Peyer's patch (tissue), 4 donors: Measurements from ENCODE around the gene TTC34. TPM values are rescaled to one million over a fixed set of nuclear protein-coding genes. Genes with fewer than 3 reads are reported as not detected.

Experiments used
- DNase-seq, 3 donors: peaks; one replicate each; pipeline ENCODE4 v3.0.0-alpha.2; 2017 to 2019
- H3K27ac ChIP-seq, 4 donors: fragments of 200-600 bp; sonication (generic); one replicate each; pipeline ENCODE4 v1.5.1; 2016 to 2019
- H3K27me3 ChIP-seq, 2 donors: fragments of 200-600 bp; sonication (generic); one replicate each; pipeline ENCODE4 v1.5.1; 2019
- H3K36me3 ChIP-seq, 3 donors: fragments of 200-600 bp; sonication (generic); one replicate each; pipeline ENCODE4 v1.5.1; 2016 to 2019
- H3K4me1 ChIP-seq, 4 donors: fragments of 200-600 bp; sonication (generic); one replicate each; pipeline ENCODE4 v1.5.1; 2016 to 2019
- H3K4me3 ChIP-seq, 4 donors: fragments of 200-600 bp; sonication (generic); 1 replicate in 3 of 4; 2 replicates in 1 of 4; pipeline ENCODE4 v1.5.1; 2016 to 2019; ENCODE audit warnings: mild to moderate bottlenecking in 1 of 4
- H3K9me3 ChIP-seq, 4 donors: fragments of 200-600 bp; sonication (generic); one replicate each; pipeline ENCODE4 v1.5.1; 2016 to 2019; ENCODE audit warnings: mild to moderate bottlenecking in 1 of 4
- POLR2A ChIP-seq, 2 donors: fragments of 450-650 bp; IDR thresholded peaks; one replicate each; pipeline ENCODE4 v1.5.1; 2017; ENCODE audit warnings: antibody characterized with exemption in 2 of 2, mild to moderate bottlenecking in 2 of 2, moderate library complexity in 2 of 2
- total RNA-seq, 4 donors: library from RNA; depleted of rRNA; stranded (reverse); fragments of >200 nt; gene quantifications; one replicate each; pipeline ENCODE4 v1.1.0, GENCODE V29; 2016
- TF ChIP-seq, protein P1 (sequence below), 6 experiments: fragments of 450-650 bp in 4 of 6; fragments of 200-600 bp in 2 of 6; sonication (generic) in 1 of 6; IDR thresholded peaks; one replicate each; pipeline ENCODE4 v1.5.1; 2017 to 2019; ENCODE audit warnings: antibody characterized with exemption in 6 of 6, mild to moderate bottlenecking in 3 of 6, moderate library complexity in 1 of 6

TTC34 gene
- total RNA-seq, 4 donors from 2014 or later, result 0.53 to 2.4 (median 1.5) TPM

GRCh38 chr1:2787163-2787911 lies 14.2 kb downstream of the TTC34 start:
- Histone ChIP-seq H3K4me1 (no peaks in the 10 kb centered on the region), H3K27ac (no peak overlapping the region), H3K27me3 (peaks cover 0 to 4% of the 10 kb centered on the region in 2 donors), H3K36me3 (no peaks in the 10 kb centered on the region), H3K9me3 (peaks cover 0 to 2% (median 1%) of the 10 kb centered on the region in 4 donors), H3K4me3 (no peak overlapping the region)
- TF ChIP-seq, protein P1, sequence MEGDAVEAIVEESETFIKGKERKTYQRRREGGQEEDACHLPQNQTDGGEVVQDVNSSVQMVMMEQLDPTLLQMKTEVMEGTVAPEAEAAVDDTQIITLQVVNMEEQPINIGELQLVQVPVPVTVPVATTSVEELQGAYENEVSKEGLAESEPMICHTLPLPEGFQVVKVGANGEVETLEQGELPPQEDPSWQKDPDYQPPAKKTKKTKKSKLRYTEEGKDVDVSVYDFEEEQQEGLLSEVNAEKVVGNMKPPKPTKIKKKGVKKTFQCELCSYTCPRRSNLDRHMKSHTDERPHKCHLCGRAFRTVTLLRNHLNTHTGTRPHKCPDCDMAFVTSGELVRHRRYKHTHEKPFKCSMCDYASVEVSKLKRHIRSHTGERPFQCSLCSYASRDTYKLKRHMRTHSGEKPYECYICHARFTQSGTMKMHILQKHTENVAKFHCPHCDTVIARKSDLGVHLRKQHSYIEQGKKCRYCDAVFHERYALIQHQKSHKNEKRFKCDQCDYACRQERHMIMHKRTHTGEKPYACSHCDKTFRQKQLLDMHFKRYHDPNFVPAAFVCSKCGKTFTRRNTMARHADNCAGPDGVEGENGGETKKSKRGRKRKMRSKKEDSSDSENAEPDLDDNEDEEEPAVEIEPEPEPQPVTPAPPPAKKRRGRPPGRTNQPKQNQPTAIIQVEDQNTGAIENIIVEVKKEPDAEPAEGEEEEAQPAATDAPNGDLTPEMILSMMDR (IDR thresholded peaks at IDR 0.05), result no peak
- no peak for TF ChIP-seq POLR2A (IDR thresholded peaks at IDR 0.05)
- peak in 2 of 3 donors; percentile 28 to 31 for DNase-seq

DNA sequence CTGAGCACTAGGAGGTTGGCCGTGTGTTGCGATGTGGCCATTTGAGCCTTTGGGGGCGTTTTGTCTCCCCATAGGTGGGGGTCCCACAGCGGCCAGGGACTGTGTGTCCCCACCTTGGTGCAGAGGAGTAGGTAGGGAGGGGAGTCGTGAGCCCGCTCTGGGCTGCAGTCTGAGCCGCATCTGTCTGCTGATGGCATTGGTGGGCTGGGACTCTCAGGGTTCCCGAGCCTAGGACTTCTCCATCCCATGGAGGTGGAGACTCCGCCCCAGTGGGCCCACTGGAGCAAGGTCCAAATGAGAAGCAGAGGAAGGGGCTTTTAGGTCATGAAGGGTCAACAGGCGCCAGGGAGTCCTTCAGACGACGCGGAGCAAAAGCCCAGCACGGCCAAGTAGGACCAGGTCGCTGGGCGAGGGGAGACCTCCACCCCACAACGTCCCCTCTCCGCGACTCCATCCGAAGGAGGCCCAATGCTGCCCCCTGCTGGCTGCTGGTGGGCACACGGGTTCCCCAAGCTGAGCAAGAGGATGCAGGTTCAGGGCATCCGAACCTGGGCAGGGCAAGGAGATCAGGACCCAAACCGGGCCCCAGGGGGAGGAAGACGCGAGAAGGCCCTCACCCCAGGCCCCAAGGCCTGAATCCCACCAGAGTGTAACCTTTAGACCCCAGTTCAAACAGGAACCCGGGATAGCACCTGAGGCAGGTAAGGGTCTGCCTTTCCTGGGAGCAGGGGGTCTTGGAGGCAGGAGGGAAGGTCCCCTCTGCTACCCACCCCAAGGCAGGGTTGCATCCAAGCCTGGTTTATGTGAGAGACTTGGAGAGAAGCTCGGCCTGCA lies 14.9 kb downstream of the TTC34 start:
- Histone ChIP-seq H3K27ac (no peak overlapping the region), H3K4me1 (no peaks in the 10 kb centered on the region), H3K4me3 (no peak overlapping the region), H3K9me3 (no peaks in the 10 kb centered on the region), H3K27me3 (peaks cover 0 to 4% of the 10 kb centered on the region in 2 donors), H3K36me3 (no peaks in the 10 kb centered on the region)
- peak; percentile 49 to 83 (median 76) for DNase-seq
- TF ChIP-seq, protein P1 (IDR thresholded peaks at IDR 0.05), result peak; percentile 54 to 79 (median 58)
- TF ChIP-seq POLR2A (IDR thresholded peaks at IDR 0.05), result no peak

GRCh38 chr1:2785631-2786328 lies 15.7 kb downstream of the TTC34 start:
- Histone ChIP-seq H3K36me3 (no peaks in the 10 kb centered on the region), H3K9me3 (peaks cover 0 to 3% (median 0%) of the 10 kb centered on the region in 4 donors), H3K4me1 (no peaks in the 10 kb centered on the region), H3K27ac (no peak overlapping the region), H3K27me3 (peaks cover 0 to 4% of the 10 kb centered on the region in 2 donors), H3K4me3 (no peak overlapping the region)
- TF ChIP-seq POLR2A (IDR thresholded peaks at IDR 0.05), result no peak
- TF ChIP-seq, protein P1 (IDR thresholded peaks at IDR 0.05), result no peak
- peak in 2 of 3 donors; percentile 36 to 43 for DNase-seq

GRCh38 chr1:2784854-2785630 lies 16.5 kb downstream of the TTC34 start:
- Histone ChIP-seq H3K9me3 (peaks cover 0 to 3% (median 0%) of the 10 kb centered on the region in 4 donors), H3K4me1 (no peaks in the 10 kb centered on the region), H3K4me3 (no peak overlapping the region), H3K27ac (no peak overlapping the region), H3K27me3 (peaks cover 0 to 4% of the 10 kb centered on the region in 2 donors), H3K36me3 (no peaks in the 10 kb centered on the region)
- no peak for TF ChIP-seq POLR2A (IDR thresholded peaks at IDR 0.05)
- TF ChIP-seq, protein P1 (IDR thresholded peaks at IDR 0.05), result no peak
- DNase-seq, result peak; percentile 4 to 36 (median 21)
